ENCODE results near the gene CA12.
"Not testable (repeated sequence)": the region's sequence is repeated elsewhere in the genome, so short reads cannot be mapped to it uniquely, and the experiment has no call there.

CA12 gene

DNA sequence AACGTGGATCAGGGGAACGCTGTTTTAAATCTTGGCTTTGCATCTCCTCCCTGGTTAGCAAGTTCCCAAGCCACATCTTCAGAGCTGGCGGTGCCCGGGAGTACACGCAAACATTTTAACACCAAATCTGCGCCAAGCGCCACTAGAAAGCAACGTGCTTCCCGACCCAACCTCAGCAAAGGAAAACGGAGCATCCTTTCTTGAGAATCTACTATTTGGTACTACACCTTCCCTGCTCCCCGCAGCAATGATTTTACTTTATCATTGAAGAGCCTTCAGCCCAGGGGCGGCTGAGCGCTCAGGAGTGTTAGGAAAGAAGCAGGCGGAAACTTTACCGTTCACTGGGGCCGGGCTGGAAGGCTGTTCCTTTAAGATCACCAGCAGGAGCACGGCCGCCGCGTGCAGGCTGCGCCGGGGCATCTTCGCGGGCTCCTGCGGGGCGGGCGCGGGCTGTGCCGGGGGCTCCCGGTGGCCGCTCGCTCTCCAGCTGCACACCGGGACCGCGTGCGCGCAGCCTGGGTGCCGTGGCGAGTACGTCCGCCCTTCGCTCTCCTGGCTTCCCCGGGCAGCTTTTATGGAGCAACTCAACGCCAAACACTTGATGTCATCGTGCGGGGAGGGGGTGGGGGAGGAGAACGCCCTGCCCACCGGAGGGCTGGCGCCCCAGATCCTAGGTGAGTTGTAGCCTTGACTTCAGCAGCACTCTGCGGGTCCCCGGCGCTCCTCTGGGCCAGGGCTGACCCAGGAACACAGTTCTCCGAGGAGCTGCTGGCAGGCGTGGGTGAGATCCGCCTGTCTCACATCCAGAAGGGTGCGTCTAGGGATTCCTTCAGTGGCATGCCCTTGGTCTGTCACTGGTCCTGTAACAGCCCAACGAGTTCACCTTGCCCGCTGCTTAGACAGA lies at the start of gene CA12:
Gene CA12 (minus strand): TSS at position 546 of the 904 bp plus-strand sequence. CDS start 126 bp downstream, at position 420.
- DNase-seq = peak; percentile 46

DNA sequence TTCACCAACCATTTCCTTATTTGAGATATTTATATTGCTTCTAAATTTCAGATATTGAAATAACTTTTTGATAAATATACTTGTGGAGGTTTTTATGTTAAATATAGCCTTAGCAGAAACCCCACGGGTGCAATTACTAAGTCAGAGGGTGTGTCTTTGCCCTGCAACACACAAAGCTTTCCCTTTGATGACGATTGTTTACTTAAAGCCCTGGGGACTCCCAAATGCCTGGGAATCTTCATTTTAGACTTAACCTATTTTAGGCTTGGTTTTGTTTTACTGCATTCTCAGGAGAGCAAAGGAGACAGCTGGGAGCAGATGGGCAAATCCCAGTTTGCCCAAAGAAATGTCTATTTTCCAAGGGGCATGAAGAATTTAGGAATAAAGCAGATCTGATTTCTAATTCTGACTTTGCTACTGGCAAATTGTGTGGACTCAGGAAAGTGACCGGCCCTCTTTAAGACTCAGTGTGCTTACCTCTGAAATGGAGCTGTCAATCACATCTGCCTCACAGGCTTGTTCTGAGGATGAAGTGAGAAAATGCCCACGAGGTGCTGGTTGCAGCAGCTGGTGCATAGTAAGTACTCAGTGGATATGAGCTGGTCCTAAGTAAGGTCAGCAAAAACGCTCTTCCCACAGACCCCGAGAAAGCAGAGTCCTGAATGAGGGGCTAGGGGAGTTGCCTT lies 49.3 kb upstream of the CA12 start:
- no peak for DNase-seq

DNA sequence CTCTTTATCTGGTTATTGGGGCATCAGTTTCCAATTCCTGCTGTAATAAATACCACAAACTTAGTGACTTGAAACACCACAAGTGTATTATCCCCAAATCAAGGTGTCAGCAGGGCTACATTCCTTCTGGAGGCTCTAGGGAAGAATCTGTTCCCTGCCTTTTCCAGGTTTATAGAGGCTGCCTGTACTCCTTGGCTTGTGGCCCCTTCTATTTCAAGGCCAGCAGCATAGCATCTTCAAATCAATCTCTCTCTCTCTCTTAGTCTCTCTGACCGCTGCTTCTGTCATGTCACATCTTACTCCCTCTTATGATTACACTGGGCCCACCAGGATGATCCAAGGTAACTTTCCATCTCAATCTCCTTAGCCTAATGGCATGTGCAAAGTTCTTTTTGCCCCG lies 44.9 kb upstream of the CA12 start:
- DNase-seq = no peak

DNA sequence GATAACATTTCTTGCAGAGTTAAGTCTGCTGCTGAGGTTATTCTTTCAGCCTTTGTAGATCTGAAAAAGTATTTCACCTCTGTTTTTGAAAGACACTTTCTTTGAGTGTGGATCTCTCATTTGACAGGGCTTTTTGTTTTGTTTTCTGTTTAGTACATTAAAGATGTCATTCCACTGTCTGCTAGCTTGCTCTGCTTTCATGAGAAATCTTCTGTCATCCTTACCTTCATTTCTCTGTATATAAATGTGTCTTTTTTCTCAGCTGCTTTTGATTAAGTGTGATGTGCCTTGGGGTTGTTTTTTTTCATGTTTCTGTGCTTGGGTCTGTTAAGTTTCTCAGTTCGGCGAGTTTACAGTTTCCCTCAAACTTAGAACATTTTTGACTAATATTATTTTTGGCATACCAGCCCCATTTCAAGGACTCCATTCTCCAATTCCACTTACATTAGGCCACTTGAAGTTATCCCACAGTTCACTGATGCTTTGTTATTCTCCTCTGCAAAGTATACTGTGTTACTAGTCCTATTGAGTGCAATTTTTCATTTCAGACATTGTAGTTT lies 43.9 kb upstream of the CA12 start:
- DNase-seq = no peak

DNA sequence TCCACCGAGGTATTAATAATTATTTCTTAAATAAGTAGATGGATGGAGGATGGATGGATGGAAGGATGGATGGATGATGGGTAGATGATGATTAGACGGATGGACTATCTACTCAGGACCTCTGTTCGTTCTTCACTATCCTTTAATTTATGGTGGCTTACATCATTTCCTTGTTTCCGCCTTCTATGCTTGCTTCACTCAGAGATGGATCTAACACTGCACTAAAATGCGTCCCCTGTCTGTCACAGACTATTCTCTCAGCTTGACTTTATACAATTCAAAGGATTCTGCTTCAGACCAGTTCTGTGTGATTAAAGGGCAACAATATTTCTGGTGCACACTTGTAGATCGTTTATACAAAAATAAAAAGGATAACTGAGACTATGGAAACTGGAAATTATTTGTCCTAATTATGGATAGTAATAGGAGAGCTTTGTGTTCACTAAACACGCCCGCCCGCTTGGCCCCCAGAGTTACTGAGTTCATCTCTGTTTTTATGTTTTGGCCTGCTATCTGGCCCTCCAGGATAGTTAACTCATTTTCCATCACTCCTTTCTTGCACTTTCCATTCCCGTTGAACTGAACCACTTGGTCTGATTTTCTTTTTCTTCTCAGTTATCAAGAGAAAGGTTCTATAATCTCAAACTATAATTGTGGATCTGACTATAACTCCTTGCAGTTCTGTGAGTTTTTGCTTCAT lies 41.4 kb upstream of the CA12 start:
- DNase-seq = no peak

DNA sequence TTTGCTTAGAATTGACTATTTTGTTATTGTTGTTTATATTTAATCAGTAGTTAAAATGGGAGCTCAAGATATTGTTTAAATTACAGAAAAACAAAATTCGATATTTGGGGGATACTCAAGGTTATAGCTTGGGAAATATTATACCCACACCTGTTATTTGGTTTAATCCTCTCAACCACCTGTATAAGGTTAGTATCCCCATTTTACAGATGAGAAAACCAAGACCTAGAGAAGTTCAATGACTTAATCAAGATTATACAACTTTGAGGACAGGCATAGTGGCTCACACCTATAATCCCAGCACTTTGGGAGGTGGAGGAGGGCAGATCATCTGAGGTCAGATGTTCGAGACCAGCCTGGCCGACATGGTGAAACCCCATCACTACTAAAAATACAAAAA lies 39.8 kb upstream of the CA12 start:
- no peak for DNase-seq

DNA sequence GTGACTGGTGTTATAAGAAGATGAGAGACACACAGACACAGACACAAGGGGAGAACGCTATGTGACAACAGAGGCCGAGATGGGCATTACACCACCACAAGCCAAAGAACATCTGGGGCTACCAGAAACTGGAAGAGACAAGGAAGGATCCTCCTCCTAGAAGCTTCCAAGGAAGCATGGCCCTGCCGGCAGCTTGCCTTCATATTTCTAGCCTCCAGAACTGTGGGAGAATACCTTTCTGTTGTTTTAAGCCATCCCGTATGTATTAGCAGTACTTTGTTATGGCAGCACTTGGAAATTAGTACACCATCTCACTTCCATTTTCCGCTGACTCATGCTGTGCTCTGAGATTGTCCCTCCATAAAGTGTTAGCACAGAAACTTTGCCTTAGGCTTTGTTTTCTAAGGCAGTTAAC lies 38.7 kb upstream of the CA12 start:
- no peak for DNase-seq

DNA sequence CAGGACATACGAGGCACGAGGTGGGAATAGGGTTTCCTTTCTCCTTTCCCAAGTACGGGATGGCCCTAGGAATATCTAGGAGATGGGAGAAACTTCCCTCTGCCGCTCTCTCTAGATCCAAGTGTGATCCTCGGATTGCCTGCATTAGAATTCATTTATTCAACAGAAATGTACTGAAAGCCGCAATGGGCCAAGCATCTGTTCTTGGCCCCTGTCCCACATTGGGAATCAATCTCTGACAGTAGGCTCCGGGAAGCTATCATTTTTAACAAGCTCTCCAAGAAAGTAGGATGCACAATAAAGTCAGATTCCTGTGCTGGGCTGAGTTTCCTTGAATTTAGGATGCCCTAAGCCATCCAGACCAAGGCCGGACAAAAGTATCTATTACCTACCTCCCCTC lies 37.2 kb upstream of the CA12 start:
- no peak for DNase-seq

DNA sequence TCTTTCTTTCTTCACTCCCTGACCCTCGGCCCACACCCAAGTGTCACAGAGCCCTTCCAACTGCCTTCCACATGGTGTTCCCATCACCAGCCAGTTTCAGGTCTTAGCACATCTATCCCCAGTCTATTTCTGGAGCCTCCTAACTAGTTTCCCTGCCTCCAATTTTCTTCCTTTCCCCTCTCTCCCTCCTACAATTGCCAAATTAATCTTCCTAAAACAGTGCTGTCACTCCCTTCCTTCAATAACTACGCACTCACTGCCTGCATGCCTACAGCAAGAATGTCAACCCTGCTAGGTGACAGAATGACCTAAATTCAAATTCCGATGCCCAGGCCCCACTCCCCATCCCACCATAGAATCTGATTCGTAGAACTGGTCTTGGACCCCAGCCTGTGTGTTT lies 36.1 kb upstream of the CA12 start:
- DNase-seq = no peak

DNA sequence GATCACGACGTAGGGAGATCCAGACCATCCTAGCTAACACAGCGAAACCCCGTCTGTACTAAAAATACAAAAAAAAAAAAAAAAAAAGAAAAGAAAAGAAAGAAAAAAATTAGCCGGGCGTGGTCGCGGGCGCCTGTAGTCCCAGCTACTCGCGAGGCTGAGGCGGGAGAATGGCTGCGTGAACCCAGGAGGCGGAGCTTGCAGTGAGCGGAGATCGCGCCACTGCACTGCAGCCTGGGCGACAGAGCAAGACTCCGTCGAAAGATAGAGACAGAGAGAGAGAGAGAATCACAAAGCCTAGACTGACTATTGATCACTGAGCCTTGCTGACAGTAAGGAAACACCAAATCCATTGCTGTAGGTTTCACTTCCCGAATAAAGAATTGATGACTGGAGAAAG lies 35.6 kb upstream of the CA12 start:
- not testable (repeated sequence) for DNase-seq

DNA sequence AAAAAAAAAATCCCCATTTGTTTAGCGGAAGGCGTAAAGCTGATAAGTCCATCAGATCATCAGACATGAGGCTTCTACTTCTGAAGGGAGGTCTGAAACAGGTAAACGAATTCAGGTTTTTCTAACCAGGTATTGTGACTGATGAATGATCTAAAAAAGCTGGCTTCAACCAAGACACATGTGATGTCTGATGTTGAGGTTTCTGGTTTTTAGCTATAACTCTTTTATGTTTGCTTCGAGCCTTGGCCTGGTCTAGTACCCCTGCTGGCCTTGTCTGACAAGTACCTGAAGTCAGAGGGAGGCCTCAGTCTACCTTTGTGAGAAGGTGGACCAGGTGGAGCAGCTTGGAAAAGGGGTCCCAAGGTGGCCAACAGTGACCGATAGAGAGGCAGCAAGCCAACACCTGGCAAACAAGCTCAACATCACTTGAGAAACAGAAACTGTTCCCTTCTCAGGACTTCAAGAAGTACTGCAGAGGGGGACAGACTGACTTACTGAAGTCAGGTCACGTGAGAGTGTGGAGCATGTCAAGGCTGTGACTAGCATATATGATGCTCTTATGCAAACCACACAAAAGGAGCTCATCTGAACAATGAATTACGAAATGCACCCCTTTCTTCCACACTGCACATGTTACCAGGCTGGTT lies 33.0 kb upstream of the CA12 start:
- DNase-seq = no peak

DNA sequence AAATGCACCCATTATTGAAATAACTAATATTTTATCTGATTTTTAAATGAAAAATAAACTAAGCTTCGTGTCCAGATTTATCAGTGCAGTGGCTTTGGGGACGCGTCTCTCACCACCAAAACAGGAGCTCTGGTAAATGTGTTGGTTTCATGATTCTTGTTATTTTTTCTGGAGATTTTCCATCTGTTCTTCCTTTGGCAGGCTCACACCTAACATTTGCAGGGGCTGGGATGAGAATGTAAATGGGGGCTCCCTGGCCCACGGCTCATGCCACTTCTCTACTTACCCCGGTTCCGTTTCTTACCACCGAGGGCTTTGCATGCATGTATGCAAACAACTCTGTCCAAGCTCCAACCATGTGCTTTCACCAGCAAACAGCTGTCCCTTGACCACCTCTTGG lies 30.9 kb upstream of the CA12 start:
- DNase-seq = no peak

DNA sequence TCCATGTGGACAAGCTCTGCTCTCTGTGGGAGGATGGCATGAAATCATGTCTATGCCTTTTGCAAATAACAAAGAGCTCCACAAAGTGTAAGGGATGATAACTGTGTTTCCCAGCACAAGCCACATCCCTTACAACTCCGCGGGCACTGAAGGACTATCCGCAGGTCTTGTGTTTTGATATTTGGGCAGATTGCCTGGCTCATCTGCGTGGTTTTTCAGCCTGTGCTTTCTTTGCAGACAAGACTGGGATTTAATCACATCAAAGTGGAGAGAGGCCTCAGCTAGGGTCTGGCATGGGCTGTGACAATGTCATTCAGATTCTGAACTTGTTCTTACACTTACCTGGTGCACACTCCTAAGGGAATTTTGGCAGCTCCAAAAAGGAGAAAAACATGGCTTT lies 30.2 kb upstream of the CA12 start:
- DNase-seq = no peak

DNA sequence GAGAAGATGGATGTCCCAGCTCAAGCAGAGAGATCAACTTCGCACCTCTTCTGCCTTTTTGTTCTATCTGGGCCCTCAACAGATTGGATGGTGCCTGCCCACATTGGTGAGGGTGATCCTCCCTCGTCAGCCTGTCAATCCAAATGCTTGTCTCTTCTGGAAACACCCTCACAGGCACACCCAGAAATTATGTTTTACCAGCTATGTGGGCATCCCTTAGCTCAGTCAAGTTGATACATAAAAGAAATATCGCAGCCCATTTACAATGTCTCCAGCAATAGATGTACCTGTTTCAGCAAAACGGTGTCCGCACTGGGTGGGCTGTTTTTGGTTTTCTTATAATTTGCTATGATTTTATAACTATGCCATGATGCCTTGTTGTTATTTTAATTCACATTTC lies 27.5 kb upstream of the CA12 start:
- no peak for DNase-seq

DNA sequence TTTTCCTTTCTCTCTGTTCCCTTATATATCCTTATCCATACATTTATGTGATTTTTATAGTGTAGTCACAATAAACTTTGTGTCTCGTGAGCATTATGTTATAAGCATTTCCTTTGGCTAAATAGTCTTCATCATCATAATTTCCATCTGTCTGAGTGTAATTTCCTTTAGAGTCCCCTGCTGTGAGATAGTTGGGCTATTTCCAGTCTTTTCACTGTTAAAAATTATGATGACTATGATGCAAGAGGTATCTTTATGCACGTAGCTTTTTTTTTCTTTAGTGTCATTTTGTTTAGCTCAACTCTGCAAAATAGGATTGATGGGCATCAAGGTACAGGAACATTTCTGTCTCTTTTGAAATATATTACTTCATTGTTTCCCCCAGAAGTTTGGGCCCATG lies 26.9 kb upstream of the CA12 start:
- no peak for DNase-seq

DNA sequence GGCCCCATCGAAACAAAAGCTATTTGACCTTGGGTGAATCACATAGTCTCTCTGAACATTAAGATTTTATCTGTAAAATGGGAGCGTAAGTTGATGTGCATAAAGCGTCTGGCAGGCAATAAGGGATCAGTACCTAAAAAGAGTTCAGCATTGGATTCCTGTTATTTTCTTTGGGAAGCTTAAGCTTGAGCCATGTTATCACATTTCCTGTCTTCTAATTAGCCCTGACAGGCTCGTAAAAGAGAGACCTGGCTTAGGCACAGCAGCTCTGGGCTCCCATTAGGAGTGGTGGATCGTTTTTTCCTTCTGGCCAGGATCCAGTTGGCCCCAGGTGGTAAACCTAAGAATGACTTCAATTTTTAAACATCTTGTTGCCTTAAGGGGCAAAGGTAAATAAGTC lies 26.0 kb upstream of the CA12 start:
- no peak for DNase-seq

DNA sequence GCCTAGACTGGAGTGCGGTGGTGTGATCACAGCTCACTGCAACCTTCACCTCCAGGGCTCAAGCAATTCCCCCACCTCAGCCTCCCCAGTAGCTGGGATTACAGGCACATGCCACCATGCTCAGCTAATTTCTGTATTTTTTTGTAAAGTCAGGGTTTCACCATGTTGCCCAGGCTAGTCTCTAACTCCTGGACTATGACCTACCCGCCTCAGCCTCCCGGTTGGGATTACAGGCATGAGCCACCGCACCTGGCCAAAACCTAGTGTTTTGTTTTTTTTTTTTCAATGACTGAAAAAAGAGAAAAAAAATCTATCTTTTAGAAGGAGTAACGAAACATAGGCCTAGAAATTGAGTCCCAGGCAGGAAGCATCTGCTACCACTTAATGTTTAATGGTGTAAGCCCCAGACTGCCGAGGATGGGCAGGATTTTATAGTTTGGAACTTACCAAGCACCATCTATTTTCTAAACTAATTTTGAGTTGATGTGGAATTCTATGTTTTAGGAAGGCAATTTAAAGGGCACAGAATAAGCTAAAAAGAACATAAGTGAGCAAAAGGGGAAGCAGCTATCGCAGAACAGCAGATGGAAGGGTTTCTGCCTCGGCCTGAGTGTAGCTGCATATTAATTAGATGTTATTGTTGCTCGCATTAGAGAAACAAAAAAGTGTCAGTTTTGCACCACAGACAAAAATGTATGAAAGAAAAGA lies 24.2 kb upstream of the CA12 start:
- no peak for DNase-seq

DNA sequence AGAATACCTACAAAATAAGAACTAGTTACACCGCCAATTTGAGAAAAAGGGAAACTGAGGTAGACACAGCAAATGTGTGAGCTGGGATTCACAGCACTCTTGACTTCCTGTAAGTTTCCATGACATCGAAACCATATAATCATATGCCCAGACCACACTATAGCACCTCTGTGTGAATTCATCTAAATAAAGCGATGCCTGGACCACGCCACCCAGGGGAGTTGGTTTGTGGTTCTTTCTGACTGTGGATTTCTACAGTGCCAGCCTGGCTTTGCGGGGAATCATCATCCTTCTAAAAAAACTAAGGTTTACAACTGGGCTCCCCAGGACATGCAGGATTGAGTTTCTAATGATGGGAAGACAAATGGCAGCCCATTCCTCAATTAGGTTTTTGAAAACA lies 23.5 kb upstream of the CA12 start:
- DNase-seq = no peak

DNA sequence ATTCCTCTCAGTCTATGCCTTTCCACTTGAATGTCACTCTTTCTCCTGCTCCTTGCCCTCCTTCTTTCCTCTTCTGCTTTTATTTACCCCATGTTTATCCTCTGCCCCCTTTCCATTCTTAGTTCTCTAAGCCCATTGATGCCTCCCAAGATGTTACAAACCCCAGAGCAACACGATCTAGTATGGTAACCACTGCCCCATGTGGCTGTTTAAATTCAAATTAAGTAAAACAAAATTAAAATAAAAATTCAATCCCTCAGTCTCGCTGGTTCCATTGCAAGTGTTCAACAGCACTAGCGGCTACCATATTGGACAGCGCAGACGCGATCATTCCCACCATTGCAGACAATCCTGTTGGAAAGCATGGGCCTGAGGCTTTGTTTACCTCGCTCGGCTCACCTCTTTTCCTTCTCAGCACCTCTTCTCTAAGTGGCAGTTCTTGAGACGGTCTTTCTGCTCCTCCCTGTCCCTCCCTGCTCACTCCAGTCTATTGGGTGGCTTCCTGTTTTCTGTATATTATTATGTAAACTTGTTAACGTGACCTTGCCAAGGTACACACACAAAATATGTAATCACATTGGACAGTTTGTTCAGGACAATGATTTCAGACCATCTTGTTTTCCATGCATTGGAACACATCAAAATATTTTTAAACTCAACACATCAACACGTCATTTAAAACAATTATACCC lies 21.8 kb upstream of the CA12 start:
- no peak for DNase-seq

DNA sequence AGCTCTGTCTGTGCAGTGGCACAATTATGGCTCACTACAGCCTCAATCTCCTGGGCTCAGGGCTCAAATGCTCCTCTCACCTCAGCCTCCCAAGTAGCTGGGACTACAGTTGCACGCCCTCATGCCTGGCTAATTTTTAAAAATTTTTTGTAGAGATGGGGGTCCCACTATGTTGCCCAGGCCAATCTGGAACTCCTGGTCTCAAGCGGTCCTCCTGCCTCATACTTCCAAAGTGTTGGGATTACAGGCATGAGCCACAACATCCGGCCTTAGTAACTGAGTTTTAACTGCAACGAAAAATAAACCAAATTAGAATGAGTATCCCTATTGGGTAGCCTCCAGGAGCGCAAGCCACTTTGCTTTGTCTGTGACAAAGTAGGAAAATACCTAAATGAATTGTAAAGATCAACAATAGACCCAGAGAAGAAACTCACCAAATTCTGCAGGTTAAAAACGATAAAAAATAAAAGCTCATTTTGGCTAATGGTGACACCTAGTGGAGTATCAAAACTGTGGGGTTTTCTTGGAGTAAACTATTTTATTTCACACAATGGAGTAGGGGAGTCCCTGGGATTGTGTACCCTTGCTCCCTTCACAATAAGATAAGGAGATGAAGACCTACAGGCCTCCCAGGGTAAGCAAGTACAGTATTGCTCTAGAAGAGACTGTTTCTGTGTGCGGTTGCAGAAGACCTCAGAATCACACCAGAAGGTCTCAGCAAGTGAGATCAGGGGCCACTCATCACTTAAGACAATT lies 21.0 kb upstream of the CA12 start:
- no peak for DNase-seq

All from stimulated activated CD4-positive, alpha-beta T cell treated with anti-CD3 and anti-CD28 coated beads, Interleukin-15, amount 100 ng/mL, for 24 hours (primary cell).